ENCODE results near the gene DCLK1. TPM values are rescaled to one million over a fixed set of nuclear protein-coding genes. Genes with fewer than 3 reads are reported as not detected.

Gene DCLK1
- total RNA-seq, 4 donors from 2014 or later, result 11.9 to 26.4 (median 15.5) TPM

DNA sequence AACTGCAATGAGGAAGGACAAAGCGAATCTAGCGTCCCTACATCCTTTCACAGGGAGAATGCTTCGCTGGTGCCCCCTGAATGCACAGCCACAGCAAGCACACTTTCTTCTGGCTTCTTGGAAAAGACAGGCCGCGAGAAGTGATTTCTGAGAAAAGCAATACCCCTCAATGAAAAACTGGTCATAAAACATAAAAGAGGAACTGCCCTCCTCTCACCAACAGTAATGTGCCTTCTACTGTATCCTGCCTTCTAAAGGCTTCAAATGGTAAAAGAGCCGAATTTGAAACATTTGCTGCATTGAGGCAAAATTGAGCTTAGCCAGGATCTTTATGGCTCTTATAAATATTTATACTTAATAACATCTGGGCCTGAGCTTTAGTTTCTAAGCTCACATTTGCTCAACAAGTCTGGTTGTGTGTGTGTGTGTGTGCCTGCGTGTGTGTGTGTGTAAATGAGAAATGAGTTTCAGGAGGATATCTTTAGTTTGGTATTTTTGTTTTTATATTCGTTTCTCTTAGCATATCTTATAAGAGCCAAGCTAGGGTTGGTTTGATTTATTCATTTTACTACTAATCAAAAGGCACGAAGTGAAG, 408.6 kb downstream of the DCLK1 start:
- peak overlapping the region in 1 of 3 donors; percentile 4 for H3K27ac ChIP-seq
- no peaks in the 10 kb centered on the region for H3K9me3 ChIP-seq
- no peak overlapping the region for H3K4me3 ChIP-seq (replicated peaks in 1 of 3)
- intact Hi-C loops (cut with DNase I), result no loop called here
- WGBS, 2 donors, result 65 to 74% methylated on average over 9 of the region's 9 CpGs
- TF ChIP-seq POLR2A (IDR thresholded peaks at IDR 0.05), result no peak
- no peaks in the 10 kb centered on the region for H3K27me3 ChIP-seq
- DNase-seq, result no peak
- no peaks in the 10 kb centered on the region for H3K36me3 ChIP-seq
- H3K4me1 ChIP-seq, result peaks cover 0 to 15% of the 10 kb centered on the region in 2 donors

GRCh38 chr13:35720690-35721554, 410.3 kb downstream of the DCLK1 start:
- H3K27ac ChIP-seq, result no peak overlapping the region
- no peaks in the 10 kb centered on the region for H3K27me3 ChIP-seq
- peaks cover 0 to 15% of the 10 kb centered on the region in 2 donors for H3K4me1 ChIP-seq
- 38 to 44% methylated on average over 21 of the region's 21 CpGs for WGBS, 2 donors
- TF ChIP-seq POLR2A (IDR thresholded peaks at IDR 0.05), result no peak
- TF ChIP-seq, protein P1, sequence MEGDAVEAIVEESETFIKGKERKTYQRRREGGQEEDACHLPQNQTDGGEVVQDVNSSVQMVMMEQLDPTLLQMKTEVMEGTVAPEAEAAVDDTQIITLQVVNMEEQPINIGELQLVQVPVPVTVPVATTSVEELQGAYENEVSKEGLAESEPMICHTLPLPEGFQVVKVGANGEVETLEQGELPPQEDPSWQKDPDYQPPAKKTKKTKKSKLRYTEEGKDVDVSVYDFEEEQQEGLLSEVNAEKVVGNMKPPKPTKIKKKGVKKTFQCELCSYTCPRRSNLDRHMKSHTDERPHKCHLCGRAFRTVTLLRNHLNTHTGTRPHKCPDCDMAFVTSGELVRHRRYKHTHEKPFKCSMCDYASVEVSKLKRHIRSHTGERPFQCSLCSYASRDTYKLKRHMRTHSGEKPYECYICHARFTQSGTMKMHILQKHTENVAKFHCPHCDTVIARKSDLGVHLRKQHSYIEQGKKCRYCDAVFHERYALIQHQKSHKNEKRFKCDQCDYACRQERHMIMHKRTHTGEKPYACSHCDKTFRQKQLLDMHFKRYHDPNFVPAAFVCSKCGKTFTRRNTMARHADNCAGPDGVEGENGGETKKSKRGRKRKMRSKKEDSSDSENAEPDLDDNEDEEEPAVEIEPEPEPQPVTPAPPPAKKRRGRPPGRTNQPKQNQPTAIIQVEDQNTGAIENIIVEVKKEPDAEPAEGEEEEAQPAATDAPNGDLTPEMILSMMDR (IDR thresholded peaks at IDR 0.05), result peak; percentile 61 to 85 (median 71)
- H3K36me3 ChIP-seq, result no peaks in the 10 kb centered on the region
- peak; percentile 27 to 44 for DNase-seq
- intact Hi-C loops (cut with DNase I), result no loop called here
- no peaks in the 10 kb centered on the region for H3K9me3 ChIP-seq
- no peak overlapping the region for H3K4me3 ChIP-seq (replicated peaks in 1 of 3)

DNA sequence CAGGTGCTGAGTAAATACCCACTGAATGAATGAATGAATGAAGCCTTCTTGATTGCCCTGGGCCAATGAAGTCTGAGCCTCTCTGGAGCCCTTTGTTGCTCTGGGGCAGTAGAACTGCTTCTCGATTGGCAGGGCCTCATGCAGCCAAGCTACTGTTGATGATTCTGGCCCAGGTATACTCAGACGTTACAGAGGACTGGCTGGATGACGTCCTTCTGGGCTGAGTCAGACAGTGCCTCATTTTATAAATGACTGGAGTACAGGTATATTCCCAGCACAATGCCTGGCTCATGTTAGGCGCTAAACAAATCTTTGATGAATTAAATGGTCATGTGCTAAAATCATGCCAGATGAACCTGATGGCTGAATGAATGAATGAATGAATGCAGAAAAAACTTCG, 410.9 kb downstream of the DCLK1 start:
- no peak overlapping the region for H3K4me3 ChIP-seq (replicated peaks in 1 of 3)
- H3K27me3 ChIP-seq, result no peaks in the 10 kb centered on the region
- no peak for DNase-seq
- intact Hi-C loops (cut with DNase I), result no loop called here
- no peaks in the 10 kb centered on the region for H3K9me3 ChIP-seq
- peaks cover 0 to 15% of the 10 kb centered on the region in 2 donors for H3K4me1 ChIP-seq
- TF ChIP-seq POLR2A (IDR thresholded peaks at IDR 0.05), result no peak
- TF ChIP-seq, protein P1 (IDR thresholded peaks at IDR 0.05), result no peak
- H3K36me3 ChIP-seq, result no peaks in the 10 kb centered on the region
- WGBS, 2 donors, result 70 to 74% methylated on average over 5 of the region's 5 CpGs
- no peak overlapping the region for H3K27ac ChIP-seq

Other genes starting within 250 kb of the DCLK1 start
- under 1 TPM in 1 of 4 donors, not detected in 3; 0.13 TPM for gene SOHLH2, start 83.2 kb upstream of the DCLK1 start, total RNA-seq
- 1 to 10 TPM in 2 of 4 donors, under 1 TPM in 2; 0.38 to 4.0 (median 2.1) TPM for gene CCDC169, start 166.4 kb upstream of the DCLK1 start, total RNA-seq
- gene SPART, start 215.0 kb upstream of the DCLK1 start, total RNA-seq, result 10 to 100 TPM; 63.1 to 86.9 (median 77.5) TPM